Left ventricle myocardium inferior (tissue), 1 donor: Measurements from ENCODE around the gene THSD4. TPM values are rescaled to one million over a fixed set of nuclear protein-coding genes. Genes with fewer than 3 reads are reported as not detected.
A peak's percentile ranks its signal among the peaks of the same experiment; 100 is the strongest.

ENCODE experiments used
- DNase-seq: peaks from one replicate; pipeline ENCODE4 v3.0.0-alpha.2; 2020
- H3K27ac ChIP-seq: fragments of 200-600 bp; replicated peaks from 2 replicates; pipeline ENCODE4 v1.8.0; 2021
- H3K27me3 ChIP-seq: fragments of 200-600 bp; 2 replicates; pipeline ENCODE4 v1.8.0; 2021; ENCODE audit warnings: low read depth
- H3K36me3 ChIP-seq: fragments of 200-600 bp; 2 replicates; pipeline ENCODE4 v1.8.0; 2021
- H3K4me1 ChIP-seq: fragments of 200-600 bp; 2 replicates; pipeline ENCODE4 v1.8.0; 2021
- H3K4me3 ChIP-seq: fragments of 200-600 bp; 2 replicates; pipeline ENCODE4 v1.8.0; 2021; ENCODE audit warnings: mild to moderate bottlenecking, moderate library complexity
- H3K9me3 ChIP-seq: fragments of 200-600 bp; replicated peaks from 2 replicates; pipeline ENCODE4 v1.8.0; 2021
- intact Hi-C: fragments of 100-400 bp; cut with micrococcal nuclease; formaldehyde crosslinking; loops from one replicate; pipeline ENCODE4 v1.11.0; 2022
- total RNA-seq: library from RNA; stranded (reverse); fragmentation: NEBNext Ultra II Directional; extraction: Animal tissue kit (Norgen Biotek cat#: 25700); gene quantifications from one replicate; pipeline ENCODE4 v1.2.1, GENCODE V29; 2021
- TF ChIP-seq, protein P1 (sequence below): fragments of 200-600 bp; IDR thresholded peaks from 2 replicates; pipeline ENCODE4 v1.8.0; 2021; ENCODE audit warnings: antibody characterized with exemption, mild to moderate bottlenecking, borderline replicate concordance
- donor health status: DM: no; HTN: yes; CAD: no; lungs with severe emphysema.

The THSD4 gene
- total RNA-seq, 1 donor from 2014 or later: 95.8 TPM

DNA sequence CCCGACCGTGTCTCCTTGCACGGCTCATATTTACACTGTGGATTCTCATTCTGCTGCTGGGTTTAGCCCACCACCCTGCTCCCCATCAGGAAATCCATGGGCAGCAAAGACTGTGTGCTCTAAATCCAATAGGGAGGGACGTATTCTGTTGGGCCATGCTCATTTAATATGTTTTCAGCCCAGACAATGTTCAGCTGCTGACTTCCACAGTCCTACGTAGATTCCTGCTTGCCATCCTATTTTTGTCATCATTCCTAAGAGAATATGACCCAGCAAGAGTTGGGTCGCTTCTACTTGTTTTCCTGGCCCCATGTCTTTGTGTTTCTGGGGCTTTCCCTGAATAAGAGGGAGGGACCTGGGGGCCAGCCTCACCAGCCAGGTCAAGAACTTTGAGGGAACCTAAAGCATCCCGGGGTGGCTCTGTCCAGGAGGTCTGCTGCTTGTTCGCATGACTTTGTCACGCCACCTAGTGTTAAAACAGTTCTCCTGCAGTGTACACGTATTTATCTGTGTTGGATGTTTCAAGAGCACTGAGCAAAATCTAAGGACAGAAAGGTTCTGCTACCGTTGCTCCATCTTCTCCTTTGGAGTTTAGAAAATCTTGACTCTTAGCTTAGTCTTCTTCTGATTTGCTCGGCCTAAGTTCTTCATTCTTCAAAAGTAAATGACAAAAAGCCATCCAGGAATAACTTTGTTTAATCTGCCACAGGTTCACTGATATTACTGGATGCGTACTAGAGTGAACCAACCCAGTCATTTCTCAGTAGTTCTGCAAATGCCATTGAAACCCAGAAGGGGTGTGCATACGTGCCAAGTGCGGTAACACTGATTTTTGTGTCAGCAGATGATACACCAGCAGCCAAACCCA, 615.2 kb downstream of the THSD4 start:
- Histone ChIP-seq H3K36me3 (no peaks in the 10 kb centered on the region), H3K27ac (peak overlapping the region; percentile 47), H3K9me3 (no peaks in the 10 kb centered on the region), H3K4me3 (no peak overlapping the region), H3K4me1 (peaks cover 31% of the 10 kb centered on the region), H3K27me3 (no peaks in the 10 kb centered on the region)
- TF ChIP-seq, protein P1, sequence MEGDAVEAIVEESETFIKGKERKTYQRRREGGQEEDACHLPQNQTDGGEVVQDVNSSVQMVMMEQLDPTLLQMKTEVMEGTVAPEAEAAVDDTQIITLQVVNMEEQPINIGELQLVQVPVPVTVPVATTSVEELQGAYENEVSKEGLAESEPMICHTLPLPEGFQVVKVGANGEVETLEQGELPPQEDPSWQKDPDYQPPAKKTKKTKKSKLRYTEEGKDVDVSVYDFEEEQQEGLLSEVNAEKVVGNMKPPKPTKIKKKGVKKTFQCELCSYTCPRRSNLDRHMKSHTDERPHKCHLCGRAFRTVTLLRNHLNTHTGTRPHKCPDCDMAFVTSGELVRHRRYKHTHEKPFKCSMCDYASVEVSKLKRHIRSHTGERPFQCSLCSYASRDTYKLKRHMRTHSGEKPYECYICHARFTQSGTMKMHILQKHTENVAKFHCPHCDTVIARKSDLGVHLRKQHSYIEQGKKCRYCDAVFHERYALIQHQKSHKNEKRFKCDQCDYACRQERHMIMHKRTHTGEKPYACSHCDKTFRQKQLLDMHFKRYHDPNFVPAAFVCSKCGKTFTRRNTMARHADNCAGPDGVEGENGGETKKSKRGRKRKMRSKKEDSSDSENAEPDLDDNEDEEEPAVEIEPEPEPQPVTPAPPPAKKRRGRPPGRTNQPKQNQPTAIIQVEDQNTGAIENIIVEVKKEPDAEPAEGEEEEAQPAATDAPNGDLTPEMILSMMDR: peak; percentile 91
- DNase-seq: peak; percentile 35
- intact Hi-C loops: loop anchor here (5.0 to 10.0 kb wide), 2 partner anchors 156 to 283 kb away; no protein-coding TSS in a partner anchor

DNA sequence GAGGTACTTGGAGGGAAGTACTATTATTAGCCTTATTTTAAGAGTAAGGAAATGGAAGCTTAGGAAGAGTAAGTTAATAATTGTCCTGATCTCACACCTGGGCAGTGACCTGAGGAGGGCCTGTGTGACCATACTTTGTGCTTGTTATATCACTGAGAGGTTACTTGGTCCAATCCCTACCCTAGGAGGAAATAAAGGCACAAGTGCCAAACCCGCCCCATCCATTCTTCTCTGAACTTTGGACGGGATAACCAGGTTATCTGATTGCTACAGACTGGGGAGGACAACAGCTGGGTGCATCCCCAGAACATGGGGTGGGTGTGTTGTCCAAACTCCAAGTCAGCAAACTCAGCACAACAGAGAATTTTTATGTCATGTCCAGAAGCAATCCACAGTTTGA, 617.4 kb downstream of the THSD4 start:
- TF ChIP-seq, protein P1: no peak
- no peak overlapping the region for H3K4me3 ChIP-seq
- peaks cover 36% of the 10 kb centered on the region for H3K4me1 ChIP-seq
- no peaks in the 10 kb centered on the region for H3K9me3 ChIP-seq
- H3K27me3 ChIP-seq: no peaks in the 10 kb centered on the region
- no peak for DNase-seq
- no peaks in the 10 kb centered on the region for H3K36me3 ChIP-seq
- intact Hi-C loops: loop anchor here (5.0 to 10.0 kb wide), 2 partner anchors 158 to 285 kb away; no protein-coding TSS in a partner anchor
- peak overlapping the region; percentile 41 for H3K27ac ChIP-seq

DNA sequence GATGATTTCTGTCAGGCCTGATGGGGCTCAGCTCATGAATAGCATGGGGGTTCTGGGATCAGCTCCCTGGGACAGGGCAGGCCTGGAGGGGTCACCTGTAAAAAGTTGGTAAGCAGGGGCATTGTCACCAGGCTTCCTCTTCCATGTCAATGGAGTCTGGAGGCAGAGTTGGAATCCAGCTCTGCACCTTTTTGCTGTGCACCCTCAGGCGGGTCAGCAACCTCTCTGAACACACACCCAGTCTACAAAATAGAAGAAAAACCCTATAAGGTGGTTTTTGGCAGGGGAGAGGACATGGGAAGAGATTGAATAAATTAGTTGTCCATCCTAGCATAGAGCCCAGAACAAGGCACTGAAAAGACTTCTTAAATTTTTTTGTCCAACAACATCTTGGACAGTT, 617.9 kb downstream of the THSD4 start:
- peaks cover 36% of the 10 kb centered on the region for H3K4me1 ChIP-seq
- H3K36me3 ChIP-seq: no peaks in the 10 kb centered on the region
- DNase-seq: no peak
- intact Hi-C loops: loop anchor here (5.0 to 10.0 kb wide), 2 partner anchors 158 to 286 kb away; no protein-coding TSS in a partner anchor
- H3K27me3 ChIP-seq: no peaks in the 10 kb centered on the region
- H3K9me3 ChIP-seq: no peaks in the 10 kb centered on the region
- H3K4me3 ChIP-seq: no peak overlapping the region
- TF ChIP-seq, protein P1: no peak
- no peak overlapping the region for H3K27ac ChIP-seq

DNA sequence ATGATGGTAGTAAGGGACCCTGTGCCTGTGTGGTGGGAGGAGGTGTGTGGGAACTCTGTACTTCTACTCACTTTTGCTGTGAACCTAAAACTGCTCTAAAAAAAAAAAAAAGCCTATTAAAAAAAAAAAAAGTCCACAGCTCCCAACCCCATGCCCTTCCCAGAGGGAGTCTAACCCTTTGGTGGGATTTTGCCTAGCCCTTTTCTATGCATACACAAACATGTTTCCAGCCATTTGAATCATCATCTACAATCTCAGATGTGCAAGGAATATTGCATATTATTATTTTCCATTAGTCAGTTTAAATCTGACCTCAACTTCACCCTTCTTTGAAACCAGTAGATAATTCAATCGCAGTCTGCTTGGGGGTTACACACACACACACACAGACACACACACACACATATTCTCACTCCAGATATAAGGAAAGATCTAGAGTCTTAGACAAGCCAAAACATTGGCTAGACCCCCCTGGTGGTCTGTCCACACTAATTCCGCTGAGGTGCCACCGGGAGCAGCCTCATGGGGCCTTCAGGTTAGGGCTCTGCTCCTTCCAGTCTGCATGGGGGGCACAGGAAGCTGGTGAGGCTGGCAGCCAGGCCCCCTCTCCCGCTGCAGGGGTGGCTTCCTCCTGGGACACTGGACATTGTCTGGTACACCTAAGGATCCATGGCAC, 619.6 kb downstream of the THSD4 start:
- intact Hi-C loops: loop anchor here (5.0 to 10.0 kb wide), 2 partner anchors 160 to 288 kb away; no protein-coding TSS in a partner anchor
- TF ChIP-seq, protein P1: no peak
- no peak for DNase-seq
- H3K36me3 ChIP-seq: no peaks in the 10 kb centered on the region
- H3K4me3 ChIP-seq: no peak overlapping the region
- H3K4me1 ChIP-seq: peaks cover 33% of the 10 kb centered on the region
- H3K27ac ChIP-seq: no peak overlapping the region
- H3K27me3 ChIP-seq: no peaks in the 10 kb centered on the region
- H3K9me3 ChIP-seq: no peaks in the 10 kb centered on the region

DNA sequence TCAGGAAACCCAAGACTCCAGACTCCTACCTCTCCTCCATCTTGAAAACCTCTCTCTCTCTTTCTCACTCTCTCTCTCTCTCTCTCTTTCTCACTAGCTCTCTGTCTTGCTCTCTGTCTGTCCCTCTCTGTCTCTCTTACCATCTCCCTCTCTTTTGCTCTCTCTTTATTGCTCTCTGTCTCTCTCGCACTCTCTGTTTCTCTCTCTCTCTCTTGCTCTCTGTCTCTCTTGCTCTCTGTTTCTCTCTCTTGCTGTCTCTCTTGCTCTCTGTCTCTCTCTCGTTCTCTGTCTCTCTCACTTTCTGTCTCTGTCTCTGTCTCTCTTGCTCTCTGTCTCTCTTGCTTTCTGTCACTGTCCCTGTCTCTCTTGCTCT, 620.1 kb downstream of the THSD4 start:
- no peak for DNase-seq
- Histone ChIP-seq H3K4me3 (no peak overlapping the region), H3K36me3 (no peaks in the 10 kb centered on the region), H3K27ac (no peak overlapping the region), H3K27me3 (no peaks in the 10 kb centered on the region), H3K4me1 (peaks cover 28% of the 10 kb centered on the region), H3K9me3 (no peaks in the 10 kb centered on the region)
- TF ChIP-seq, protein P1: no peak
- intact Hi-C loops: loop anchor here (10.0 kb wide), 1 partner anchor 161 kb away; no protein-coding TSS in a partner anchor
